HEK293 (cell line): ENCODE results near the gene PHKB.

Source experiments
- TCF7L2 ChIP-seq: IDR thresholded peaks from 2 replicates; pipeline ENCODE4 v1.6.1; 2011; ENCODE audit warnings: low read depth, mild to moderate bottlenecking, inconsistent platforms, low read length, moderate library complexity, borderline replicate concordance
- YY1 ChIP-seq: fragments of 450-650 bp; formaldehyde crosslinking; IDR thresholded peaks from 2 replicates; pipeline ENCODE4 v1.5.1; 2018; ENCODE audit warnings: missing biosample characterization, missing genetic modification characterization
- ZNF610 ChIP-seq: fragments of 450-650 bp; formaldehyde crosslinking; IDR thresholded peaks from 2 replicates; pipeline ENCODE4 v1.5.1; 2016; ENCODE audit warnings: missing biosample characterization, missing genetic modification characterization, borderline replicate concordance

GRCh38 chr16:47712276-47713224 is 251.4 kb downstream of the PHKB start:
- TF ChIP-seq TCF7L2 (no peak), YY1 (tag by site-specific recombination) (no peak), ZNF610 (tag by site-specific recombination) (no peak)
